CD4-positive, alpha-beta T cell treated with Interleukin-21 for 1 hour (primary cell): ENCODE results near the gene IL1R1.

Experiments used
- DNase-seq: peaks from one replicate; pipeline ENCODE4 v3.0.0-alpha.2; 2020

The IL1R1 gene

GRCh38 chr2:102209474-102209873 is 66.9 kb downstream of the IL1R1 start:
- no peak for DNase-seq

- no peak for DNase-seq
Measured at GRCh38 chr2:102217032-102217431, 74.5 kb downstream of the IL1R1 start.

- DNase-seq = no peak
Measured at GRCh38 chr2:102224824-102225739, 82.5 kb downstream of the IL1R1 start.

- DNase-seq = no peak
Measured at GRCh38 chr2:102226171-102226570, 83.6 kb downstream of the IL1R1 start.

GRCh38 chr2:102226612-102227391 is 84.3 kb downstream of the IL1R1 start:
- DNase-seq = no peak

- no peak for DNase-seq
Measured at GRCh38 chr2:102229141-102229769, 86.7 kb downstream of the IL1R1 start.
